GM21526 (cell line): ENCODE results near the gene ZNF143.
"Not testable (repeated sequence)": the region's sequence is repeated elsewhere in the genome, so short reads cannot be mapped to it uniquely, and the experiment has no call there.

Experiments
- ATAC-seq: cut with Tn5 transposase; IDR thresholded peaks from one replicate; pipeline ENCODE4 v1.9.1; 2021; ENCODE audit warnings: moderate library complexity; ENCODE audit not compliant: unreplicated experiment, low FRiP score

ZNF143 gene

DNA sequence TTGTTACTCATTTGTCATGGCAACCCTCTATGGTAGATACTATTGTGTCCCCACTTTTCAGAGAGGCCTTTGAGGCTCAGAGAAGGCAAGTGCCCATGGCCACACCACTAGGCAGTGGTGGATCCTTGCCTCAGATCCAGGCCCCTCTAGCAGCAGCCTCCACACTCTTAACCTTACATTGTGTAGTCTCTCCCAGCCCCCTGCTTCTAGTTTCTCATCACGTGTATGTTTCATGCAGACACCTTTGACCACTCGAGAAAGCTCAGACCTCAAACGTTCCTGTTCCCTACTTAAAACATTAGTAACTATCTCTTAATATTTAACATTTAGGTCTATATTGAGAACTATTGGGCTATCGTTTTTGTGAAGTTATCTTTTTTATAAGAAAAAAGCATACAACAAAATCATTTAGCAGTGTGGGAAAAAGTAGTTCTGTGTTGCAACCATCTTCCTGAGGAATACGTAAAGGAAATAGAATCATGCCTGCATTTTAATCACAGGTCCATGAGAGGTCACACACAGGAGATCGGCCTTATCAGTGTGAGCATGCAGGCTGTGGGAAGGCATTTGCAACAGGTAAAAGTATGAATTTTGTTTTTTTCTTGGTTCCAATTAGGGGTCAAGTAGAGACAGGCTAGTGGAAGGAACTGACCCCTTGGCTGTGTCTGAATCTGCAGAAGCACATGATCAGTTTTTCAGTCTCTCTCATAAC lies 35.1 kb downstream of the ZNF143 start:
- ATAC-seq, result no peak

DNA sequence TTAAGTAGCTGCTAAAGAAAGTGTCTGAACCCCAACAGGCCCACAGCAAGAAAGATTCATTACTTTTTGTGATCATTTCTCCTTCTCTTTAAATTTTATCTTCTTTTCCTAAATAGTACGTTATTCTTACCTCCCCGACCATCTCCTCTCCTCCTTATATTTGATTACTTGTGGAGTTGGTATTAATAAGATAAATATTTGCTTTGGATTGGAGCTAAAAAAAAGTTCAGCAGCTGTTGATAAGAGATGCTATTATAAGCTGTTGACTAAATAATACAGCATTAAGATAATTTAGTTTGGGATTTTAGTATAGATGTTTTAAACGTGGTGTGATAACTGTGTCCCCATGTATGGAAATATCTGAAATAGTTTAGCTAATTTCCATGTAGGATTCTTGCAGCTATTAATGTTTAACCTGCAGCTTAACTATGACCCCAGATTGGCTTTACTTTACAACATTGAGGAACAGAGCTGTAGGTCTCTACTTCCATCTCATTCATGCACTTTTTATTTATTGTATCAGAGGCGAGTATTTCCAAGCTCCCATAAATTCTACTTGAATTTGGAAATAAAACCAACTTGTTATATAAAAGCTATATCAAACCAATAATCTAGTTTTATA lies 37.8 kb downstream of the ZNF143 start:
- ATAC-seq, result no peak

DNA sequence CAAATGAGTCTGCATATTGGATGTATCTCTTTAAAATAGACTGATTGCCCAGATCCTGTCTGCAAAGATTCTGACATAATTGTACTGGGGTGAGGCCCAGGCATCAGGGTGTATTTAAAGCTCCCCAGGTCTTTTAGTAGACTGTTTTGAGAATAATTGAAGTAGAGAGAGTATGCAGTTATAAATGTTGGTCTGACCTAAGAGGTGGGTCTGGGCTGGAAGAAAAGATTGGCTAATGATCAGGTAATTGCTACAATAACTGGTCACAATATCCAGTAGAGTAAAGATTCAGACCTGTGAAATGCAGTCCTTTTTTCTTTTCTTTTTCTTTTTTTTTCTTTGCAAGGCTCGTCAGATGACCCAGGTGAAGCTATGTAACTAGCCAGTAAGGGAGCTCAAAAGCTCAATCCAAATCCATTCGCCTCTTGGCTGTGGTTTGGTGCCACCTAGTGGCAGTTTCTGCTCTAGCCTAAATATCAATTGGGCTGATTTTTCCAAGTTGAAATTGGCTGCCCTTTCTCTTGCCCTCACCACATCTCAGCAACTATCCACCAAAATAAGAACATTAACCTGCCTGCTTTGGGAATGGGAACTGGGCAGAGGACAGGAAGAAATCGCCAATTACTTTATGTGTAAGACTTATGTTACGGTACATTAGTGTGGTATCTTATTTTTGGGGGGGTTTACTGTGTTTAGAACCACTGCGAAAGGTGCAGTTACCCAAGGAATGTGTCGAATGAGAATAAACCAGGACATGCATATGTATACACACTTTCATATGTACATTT lies 45.9 kb downstream of the ZNF143 start:
- no peak for ATAC-seq

DNA sequence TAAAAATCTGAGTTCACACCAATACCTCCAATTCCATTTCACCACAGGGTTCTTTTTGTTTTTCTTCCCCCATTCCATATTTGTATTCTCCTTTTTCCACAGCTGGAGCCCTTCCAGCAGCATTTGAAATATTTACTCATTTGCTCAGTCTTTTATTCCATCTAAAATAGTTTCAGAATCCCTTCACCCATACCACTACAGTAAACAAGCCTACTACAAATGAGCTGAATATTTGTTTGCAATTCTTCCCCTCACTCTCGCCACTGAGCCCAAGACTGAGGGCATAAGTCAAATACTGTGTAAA lies 46.4 kb downstream of the ZNF143 start:
- ATAC-seq, result no peak

DNA sequence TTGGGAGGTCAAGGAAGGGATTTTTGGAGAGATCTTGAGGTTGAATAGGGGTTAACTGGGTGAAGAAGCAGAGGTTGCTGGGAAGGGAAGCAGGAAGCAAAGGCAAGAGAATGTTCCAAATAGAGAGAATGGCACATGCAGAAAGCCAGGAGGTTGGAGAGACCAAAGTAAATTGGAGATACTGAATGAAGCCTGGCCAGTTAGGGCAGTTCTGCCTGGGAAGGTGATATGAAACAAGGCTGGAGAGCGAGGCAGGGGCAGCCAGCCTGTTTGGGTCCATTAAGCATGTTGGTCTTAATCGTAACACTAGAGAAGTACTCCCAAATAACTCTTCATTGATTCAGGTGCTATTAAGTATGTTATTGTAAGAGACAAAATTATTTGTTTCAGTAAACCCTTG lies 48.2 kb downstream of the ZNF143 start:
- ATAC-seq, result no peak

DNA sequence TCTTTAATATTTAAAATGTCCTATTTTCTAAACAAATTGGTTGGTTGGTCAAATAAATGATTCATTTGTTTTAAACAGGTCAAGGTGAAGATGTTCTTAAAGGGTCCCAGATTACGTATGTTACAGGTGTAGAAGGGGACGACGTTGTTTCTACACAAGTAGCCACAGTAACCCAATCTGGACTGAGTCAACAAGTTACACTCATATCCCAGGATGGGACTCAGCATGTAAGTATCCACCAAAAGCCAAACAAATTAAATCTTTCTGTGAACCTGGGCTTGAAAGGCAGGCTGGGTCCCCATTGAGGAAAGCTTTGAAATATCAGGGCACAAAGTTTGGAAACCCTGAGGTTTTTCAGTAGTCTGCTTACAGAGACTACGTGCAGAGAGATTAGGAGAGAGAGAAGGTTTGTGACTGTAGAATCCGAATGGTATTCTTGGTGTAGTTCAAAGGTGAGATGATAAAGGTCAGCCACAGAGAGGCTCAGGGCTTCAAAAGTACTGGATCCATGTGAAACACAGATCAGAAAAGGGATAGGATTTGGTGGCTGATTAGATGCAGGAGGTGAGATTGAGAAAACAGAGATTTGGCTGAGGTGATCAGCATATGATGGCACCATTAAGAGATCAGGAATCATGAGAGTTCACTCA lies 51.7 kb downstream of the ZNF143 start:
- ATAC-seq, result no peak

DNA sequence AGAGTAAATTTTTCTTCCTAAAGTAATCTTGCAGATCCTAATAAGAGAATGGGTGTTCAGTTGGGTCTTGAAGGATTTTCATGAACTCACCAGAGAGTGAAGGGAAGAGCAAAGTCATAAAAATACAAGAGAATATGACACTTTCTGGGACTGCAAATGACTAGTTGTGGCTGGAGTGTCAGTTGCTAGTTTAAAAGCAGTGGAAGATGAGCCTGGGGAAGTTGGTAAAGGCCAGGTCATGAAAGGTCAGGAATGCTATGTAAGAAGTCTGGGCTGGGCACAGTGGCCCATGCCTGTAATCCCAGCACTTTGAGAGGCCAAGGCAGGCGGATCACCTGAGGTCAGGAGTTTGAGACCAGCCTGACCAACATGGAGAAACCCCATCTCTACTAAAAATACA lies 53.8 kb downstream of the ZNF143 start:
- ATAC-seq, result not testable (repeated sequence)

DNA sequence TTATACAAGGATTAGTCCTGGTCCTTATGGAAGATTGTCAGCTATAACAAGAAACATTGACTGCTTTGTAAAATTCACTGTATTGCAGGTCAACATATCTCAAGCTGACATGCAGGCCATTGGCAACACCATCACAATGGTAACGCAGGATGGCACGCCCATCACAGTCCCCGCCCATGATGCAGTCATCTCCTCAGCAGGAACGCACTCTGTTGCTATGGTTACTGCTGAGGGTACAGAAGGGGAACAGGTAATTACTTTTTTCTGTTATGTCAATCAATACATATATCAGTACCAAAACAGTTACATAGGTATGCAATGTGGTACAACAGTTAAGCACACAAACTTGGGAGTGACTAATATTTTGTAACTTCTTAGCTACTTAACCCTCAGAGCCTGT lies 55.3 kb downstream of the ZNF143 start:
- ATAC-seq, result no peak

DNA sequence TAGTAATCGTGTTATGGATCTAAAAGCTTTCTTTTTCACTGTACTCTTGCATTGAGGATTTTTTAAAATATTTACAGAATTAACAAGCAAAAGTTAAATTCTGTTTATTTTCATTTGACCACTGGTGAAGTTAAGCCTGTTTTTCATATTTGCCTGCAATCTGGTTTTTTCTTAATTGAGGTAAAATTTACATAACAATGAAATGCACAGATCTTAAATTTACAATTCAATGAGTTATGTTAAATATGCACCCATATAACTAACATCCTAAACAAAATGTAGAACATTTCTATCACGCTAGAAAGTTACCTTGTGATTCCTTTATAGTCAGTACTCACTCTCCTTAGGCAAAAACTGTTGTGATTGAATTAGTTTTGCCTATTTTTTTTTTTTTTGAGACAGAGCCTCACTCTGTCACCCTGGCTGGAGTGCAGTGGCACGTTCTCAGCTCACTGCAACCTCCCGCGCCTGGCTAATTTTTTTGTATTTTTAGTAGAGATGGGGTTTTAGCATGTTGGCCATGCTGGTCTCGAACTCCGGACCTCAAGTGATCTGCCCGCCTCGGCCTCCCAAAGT lies 58.1 kb downstream of the ZNF143 start:
- no peak for ATAC-seq

DNA sequence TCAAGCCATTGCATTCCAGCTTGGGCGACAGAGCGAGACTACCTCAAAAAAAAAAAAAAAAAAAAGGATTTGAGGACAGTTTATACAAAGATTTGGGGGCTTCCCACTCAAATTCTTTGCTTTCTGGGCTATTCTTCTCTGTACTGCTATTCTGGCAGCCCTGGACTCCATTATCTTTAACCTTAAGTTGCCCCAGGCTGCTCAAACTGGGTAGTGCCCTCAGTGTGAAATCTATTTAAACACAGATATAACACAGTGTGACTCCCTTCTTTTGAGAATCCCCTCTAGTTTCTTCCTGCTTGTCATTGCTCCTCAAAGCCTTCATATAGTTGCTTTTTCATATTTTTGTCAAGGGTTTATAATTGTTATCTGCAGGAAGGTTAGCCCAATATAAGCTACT lies 63.2 kb downstream of the ZNF143 start:
- ATAC-seq, result no peak

DNA sequence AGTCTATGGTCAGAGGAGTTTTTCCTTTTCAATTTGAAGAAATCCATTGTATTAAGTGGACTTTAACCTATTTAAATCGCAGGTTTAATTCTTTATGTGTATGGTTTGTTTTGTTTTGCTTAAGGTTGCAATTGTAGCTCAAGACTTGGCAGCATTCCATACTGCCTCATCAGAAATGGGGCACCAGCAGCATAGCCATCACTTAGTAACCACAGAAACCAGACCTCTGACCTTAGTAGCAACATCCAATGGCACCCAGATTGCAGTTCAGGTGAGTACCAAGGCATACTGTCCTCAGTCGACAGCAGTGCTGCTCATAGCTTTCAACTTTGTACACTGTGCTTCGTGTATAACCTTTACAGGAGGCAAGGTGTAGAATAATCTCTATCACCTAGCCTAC lies 64.3 kb downstream of the ZNF143 start:
- ATAC-seq, result no peak

DNA sequence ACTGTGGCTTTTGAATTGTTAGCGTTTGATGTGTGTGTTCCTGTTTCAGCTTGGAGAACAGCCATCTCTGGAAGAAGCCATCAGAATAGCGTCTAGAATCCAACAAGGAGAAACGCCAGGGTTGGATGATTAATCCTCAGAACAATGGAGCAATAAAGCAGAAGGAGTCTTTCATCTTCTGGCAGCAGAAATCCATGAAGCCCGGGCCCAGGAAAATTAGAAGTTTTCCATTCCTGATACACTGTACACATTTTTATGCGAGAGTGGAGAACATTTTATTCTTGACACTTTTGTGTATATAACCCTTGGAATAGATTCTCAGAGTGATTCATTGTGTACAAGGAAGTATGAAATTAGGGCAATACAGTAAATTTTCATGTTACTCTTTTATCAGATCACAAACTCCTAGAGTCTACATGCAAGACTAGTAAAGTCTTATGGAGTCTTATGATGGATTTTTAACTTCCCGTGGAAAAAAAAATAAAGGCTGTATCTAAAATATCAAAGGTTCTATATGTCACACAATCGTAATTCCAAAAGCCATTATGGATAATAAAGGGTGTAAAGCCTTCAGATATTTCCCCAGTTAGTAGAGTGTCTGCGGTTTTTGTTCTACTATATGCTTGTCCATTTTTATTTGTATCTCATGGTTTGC lies 66.8 kb downstream of the ZNF143 start:
- ATAC-seq, result no peak

DNA sequence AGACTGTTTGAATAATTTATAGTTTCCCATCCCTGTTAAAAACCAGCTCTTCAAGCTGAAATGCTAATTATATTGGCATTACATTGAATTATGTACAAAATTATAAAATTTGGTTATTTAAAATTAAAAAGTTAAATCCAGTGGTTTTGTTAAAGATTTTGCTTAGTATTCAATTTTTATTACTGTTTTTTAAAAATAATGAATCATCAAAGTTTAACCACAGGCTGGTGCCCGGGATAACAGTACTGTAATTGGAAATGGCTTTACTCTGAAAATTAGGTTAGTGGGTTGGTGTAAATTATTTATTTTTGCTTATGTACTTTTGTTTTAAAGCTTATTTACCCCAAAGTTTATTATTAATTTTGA lies 67.3 kb downstream of the ZNF143 start:
- ATAC-seq, result no peak

DNA sequence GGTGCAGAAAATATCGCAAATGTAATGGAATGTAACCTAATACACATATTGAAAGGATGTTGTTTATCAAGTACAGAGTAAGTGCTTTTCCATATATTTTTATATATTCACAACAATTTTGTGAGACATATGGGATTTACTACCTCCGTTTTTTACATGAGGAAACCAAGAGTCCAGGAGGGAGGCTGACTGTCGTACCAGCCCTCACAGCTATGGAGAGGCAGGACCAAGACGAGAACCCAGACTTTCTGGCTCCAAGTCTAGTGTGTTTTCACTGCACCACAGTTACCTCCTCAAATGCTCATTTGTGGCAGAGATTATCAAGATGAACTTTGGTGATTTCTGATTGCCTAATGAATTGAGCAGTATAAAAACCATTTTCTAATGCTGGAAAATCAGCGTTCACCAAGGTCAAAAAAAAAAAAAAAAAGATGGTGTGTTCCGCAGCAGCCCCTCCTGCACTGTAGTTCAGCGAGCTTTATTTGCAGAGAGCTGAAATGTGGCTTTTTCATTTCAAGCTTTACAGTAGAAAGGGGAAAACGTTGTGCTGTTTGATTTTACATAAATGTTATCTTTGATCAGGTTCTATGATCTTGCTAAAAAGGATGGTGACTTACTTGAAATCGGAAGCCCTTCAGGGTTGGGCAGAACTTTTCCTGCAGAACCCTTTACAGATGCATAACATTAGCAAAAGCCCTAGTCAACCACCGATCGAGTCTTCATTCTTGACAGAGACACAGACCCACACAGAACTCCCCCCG lies 67.9 kb downstream of the ZNF143 start:
- ATAC-seq, result no peak

DNA sequence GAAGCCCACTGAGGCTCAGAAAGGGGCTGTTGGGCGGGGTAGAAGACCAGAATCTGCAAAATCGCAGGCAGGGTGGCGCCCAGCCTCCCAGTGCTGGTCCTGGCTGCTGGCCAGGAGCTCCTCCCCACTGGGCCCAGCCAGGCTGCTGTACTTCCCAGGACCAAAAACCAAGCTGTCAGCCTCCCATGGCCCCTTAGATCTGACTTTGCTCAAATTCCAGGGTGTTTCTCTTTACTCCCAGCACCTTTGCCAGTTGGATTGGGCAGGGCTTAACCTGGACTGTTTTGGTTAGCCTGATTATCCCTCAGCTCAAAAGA lies 68.5 kb downstream of the ZNF143 start:
- no peak for ATAC-seq

DNA sequence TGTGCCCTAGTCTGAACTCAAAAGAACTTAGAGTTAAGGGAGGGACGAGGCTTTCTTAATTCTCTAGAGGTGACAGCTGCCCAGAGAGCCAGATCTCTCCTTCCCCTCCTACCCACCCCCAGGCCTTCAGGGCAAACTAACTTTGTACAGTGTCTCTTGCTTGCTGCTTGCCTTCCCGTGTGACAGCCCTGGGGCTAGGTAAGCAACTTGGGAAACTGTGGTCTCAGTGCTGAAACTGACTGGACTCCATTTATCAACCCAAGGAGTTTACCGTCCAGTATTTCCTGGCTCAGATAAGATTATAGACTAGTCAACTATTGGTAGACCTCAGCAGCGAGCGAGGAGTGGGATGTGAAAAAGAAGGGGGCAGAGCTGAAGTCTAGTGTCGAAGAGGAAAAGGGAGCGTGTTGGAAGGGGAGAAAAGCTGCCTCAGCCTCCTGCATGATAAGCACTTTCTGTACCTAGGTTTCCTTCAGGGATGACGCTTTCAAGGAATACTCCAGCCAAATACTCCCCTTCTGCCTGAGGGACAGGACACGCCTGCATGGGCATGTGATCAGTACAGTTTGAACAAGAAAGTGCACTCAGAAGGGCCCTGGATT lies 69.3 kb downstream of the ZNF143 start:
- no peak for ATAC-seq

DNA sequence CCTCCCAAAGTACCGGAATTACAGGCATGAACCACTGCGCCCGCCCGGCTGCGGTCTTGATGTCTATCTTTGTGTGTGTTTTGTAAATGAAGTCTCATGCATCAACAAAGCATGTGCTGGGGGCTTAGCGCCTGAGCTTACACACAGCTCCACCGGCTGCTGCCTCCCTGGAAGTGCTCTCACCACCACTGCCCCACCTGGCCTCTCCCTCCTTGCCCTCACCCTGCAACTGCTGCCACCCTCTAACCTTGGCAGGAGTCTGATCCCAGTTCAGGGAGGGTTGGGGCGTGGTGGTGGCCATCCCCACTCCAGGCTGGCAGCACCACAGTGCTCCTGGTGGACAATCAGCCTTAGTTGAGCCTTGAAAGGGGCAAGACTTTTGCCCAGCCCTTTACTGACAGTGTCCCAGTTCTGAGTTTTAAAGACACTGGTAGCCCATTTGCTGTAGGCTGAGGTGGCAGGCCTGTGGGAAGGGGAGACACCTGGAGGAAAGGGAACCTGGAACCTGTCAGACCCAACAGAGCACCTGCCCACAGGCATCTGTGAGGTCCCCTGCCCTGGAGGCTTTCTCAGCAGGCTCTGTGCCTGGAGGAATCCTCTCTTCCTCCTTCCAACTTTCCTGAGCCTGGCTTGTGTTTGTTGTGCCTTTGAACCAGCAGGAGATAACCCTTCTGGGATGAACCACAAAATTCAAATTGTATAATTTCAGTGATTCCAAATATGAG lies 70.3 kb downstream of the ZNF143 start:
- no peak for ATAC-seq

DNA sequence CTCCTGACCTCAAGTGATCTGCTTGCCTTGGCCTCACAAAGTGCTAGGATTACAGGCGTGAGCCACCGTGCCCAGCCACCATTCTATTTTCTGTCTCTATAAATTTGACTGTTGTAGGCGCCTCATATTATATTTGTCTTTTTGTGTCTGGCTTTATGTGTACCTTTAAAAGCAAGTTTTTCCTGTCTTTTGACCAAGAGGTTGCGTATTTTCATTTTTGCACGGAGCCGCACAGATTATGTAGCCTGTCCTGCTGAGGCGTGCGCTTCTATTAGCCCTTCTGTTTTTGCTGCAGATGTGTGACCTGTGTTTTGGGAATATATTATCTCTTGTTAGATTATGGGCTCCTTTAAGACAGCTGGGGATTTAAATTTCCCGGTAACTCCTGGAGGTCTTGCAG lies 72.2 kb downstream of the ZNF143 start:
- no peak for ATAC-seq
